HG03432 (cell line): ENCODE results near the gene CHADL.

Experiments used
- ATAC-seq: cut with Tn5 transposase; IDR thresholded peaks from one replicate; pipeline ENCODE4 v1.9.1; 2021; ENCODE audit warnings: mild to moderate bottlenecking, moderate library complexity; ENCODE audit not compliant: unreplicated experiment

Gene CHADL

DNA sequence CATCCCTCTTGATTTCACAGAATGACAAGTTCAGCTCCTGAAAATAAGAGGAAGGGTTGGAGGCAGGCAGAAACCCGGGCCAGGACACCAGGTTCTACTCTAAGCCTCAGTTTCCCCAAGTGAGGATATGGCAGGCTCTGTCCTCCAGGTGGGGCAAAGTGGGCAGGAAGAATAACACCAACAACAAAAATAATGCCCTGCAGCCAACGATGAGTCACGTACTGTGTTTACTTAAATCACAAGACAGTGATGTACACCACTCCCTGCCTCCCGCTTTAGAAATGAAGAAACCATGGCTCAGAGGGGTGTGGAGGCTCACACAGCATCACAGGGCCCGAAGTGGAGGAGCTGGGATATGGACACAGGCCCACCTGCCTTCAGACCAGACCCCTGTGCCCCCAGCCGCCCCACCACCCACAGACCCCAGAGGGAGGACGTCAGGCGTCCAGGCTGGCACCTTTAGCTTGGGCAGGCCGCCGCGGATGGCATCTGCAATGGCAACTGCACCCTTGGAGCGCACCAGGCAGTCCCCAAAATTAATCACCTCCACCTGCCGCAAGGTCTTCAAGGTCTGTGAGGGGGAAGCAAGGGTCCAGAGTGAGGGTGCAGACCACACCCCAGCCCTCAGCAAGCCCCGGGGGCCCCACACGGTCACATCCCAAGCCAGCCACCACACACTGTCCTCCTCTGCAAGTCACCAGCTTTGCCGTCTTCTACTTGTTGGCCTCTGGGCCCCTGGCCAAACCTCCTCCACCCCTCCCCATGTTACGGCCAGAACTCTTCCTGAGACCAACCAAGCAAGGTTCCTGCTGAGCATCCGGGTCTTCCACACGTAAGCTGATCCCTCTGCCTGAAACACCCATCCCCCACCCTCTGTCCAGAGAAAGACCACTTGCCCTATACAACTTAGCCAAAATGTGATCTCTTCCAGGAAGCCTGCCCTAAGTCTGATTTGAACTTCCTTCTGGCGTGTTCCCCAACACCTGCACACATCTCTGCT lies 15.8 kb upstream of the CHADL start:
- ATAC-seq: no peak

DNA sequence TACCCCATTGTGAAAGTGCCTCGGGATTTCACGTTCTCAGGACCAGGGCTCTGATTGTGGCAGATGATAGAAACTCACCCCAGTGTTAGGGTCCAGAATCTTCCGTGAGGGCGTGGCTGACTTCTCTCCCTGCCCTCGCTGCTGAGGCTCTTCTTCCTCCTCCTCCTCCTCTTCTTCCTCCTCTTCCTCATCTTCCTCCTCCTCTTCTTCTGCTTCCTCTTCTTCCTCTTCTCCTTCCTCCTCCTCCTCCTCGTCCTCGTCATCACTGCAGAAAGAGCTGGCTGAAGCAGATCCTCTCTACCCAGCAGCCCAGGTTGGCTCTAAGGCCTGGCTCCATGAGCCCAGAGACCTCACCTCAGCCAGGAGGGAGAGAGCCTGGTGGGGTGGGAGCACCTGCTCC lies 13.5 kb upstream of the CHADL start:
- ATAC-seq: no peak

DNA sequence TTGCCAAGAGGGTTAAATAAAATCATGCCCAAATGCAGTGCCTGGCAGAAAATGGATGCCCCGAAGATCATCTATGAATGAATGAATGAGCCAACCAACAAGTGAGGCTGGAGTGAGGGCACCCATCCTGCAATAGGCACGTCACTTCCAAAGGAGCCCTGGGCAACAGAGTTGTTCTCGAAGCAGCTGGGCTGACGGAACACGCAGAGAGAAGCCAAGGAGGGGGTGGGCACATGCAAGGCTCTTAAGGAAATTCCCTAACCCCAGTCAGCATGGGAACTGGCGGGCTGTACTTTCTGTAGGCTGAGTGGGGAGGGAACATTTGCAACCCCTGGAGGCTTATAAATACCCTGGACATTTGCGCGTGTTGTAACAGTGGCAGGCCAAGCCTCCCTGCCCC lies 11.6 kb upstream of the CHADL start:
- ATAC-seq: no peak

DNA sequence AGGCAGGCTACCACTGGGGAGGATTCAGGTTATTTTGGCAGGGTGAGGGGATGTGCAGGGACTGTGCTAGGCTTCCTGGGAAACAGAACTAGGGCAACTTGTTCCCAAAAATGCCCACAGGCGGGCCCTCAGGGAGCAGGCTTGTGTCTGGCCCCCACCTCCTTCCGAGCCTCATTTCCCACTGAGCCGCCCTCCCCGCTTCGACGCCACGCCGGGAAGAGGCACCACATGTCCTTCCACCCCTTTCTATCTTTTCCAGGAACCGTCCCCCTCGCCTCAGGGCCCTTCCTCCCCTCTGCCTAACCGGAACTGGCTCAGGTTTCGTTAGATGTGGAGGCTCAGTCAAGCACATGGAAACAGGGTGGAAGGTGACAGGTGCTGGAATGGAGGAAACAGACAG lies 9.4 kb upstream of the CHADL start:
- no peak for ATAC-seq

DNA sequence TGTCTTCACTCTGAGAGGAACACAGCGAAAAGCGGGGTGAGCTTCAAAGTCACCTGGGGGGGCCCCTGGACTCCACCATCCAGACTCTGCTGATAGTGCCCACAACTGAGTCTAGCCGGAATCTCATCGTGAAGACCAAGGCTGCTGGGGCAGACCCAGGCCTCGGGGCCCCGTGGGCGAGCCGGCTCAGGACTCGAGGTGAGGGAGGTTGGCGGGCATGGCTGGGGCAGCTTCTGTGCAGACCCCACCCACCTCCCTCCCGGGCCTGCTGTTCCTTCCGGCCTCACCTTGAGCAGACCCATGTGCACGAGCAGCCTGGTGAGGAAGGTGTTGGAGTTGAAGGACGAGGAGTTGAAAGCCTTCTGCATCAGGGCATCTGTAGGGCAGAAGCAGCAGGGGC lies 8.7 kb upstream of the CHADL start:
- no peak for ATAC-seq

DNA sequence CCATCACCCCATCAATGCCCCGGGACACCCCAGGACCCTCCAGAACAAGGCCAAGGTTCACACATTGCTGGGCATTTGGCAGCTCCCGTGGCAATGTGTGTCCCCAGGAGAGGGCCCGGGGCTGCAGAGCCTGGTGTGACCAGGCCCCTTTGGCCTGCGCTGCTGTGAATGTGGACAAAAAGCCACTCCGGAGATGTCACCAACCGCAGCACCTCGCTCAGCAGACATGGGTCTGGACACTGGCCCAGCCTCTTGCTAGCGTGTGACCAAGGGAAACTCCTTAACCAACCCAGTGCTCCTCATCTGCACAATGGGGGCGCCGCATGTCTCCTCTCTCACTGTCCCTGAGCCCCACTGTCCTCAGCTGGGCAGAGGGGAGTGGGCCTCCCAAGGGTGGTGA lies 8.0 kb upstream of the CHADL start:
- ATAC-seq: no peak

DNA sequence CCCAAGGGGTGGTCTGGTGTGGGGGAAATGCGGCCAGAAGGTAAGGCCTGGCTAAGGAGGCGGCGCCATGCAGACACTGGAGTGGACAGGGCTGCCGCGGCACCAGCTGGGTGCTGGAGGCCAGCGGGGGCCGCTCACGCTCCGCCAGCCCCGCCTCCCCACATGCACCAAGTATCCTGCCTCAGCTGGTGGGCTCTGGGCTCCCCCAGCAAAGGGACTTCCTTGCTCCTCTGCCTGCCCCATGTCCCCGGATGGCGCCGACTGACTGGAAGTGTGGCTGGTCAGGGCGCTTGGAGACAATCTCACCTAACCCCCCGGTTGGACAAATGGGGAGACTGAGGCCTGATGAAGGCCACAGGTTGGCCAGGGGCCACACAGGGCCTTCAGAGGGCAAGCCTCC lies 7.6 kb upstream of the CHADL start:
- ATAC-seq: no peak

DNA sequence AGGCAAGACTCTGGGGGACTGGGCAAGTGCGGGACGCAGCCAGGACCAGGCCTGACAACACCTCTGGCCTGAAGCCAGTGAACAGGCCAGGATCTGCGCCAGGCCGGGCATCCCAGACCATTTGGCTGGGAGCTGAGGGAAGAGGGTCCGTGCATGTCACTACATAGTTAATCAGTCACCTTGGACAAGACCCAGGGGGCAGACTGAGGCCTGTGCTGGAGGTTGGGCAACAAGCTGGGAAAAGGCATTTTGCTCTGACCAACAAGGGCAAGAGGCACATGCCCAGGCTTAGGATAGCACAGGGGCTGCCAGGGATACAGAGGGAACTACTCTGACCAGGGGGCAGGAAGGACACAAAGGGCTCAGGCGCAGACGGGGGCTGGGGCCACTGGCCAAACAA lies 7.0 kb upstream of the CHADL start:
- no peak for ATAC-seq

DNA sequence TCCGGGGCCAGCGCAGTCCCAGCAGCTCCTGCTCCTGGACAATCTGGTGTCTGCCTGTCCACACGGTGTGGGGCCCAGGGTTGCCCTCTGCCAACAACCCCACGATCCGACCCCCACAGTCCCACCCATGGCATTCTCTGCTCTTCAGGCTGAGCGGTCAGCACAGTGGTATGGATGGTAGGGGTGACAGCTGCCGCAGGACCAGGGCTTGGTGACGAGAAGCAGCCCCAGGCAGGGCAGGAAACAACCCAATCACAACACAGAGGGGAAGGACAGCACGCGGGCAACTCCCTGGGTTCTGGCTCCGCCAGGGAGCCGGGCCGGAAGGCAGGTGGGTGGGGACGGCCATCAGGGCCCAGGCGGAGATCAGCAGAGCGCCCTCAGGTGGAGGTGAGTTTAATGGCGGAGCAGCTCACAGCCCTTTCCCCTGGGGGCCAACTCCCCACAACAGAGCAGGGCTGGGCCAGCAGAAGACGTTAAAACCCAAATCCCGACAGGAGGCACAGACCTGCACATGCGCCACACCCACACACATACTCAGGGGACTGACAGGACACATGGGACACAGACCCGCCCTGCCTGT lies 5.3 kb upstream of the CHADL start:
- no peak for ATAC-seq

DNA sequence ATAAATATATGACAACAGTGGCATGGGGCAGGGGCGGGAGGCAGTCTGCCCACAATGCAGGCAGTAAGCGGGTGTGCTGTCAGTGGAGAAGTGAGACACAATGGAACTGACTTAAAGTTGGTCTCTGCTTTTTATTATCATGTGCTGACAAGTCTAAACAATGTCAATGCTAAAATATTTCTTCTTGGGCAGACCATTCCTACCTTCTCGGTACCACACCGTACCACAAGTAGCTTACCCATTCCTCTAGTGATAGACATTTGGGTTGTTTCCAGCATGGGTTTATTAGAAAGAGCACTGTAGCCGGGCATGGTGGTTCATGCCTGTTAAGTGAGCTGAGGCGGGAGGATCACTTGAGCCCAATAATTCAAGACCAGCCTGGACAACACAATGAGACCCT lies 2.6 kb upstream of the CHADL start:
- ATAC-seq: no peak

DNA sequence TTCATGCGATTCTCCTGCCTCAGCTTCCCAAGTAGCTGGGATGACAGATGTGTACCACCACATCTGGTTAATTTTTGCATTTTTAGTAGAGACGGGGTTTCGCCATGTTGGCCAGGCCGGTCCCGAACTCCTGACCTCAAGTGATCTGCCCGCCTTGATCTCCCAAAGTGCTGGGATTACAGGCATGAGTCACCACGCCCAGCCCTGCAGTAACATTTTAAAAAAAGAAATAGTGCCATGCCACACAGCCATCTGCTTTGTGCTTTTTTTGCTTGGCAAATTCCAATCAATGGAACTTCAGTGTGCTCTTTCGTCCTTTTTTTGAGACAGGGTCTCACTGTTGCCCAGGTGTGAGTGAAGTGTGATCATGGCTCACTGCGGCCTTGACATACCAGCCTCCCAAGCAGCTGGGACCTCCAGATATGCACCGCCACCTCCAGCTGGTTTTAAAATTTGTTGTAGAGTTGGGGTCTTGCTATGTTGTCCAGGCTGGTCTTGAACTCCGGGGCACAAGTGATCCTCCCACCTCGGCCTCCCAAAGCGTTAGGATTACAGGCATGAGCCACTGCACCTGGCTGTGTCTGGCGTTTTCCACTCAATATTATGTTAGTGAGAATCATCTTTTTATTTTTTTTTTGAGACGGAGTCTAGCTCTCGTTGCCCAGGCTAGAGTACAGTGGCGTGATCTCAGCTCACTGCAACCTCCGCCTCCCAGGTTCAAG lies 1.8 kb upstream of the CHADL start:
- no peak for ATAC-seq

DNA sequence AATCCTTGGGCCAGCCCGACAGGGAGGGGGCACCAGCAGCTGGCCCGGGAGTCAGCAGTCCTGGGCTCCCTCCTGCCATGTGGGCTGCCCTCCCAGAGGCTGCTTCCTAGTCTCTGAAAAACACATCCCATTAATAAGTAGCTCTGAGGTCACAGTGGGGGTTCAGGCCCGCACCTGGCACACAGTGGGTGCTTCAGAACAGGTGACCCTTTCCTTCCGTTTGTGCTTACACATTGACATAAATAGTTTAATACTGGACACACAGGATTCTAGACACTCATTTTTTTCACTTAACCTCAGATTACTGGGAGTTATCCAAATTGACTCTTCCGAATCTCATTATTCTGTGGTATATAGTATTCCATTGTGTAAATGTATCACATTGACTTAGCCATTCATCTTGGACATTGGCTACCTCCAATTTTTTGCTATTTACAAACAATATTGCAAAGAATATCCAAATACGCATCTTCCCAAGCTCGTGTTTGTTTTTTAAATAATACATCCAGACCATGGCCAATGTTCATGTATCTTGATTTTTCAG lies 474 bp upstream of the CHADL start:
- no peak for ATAC-seq

DNA sequence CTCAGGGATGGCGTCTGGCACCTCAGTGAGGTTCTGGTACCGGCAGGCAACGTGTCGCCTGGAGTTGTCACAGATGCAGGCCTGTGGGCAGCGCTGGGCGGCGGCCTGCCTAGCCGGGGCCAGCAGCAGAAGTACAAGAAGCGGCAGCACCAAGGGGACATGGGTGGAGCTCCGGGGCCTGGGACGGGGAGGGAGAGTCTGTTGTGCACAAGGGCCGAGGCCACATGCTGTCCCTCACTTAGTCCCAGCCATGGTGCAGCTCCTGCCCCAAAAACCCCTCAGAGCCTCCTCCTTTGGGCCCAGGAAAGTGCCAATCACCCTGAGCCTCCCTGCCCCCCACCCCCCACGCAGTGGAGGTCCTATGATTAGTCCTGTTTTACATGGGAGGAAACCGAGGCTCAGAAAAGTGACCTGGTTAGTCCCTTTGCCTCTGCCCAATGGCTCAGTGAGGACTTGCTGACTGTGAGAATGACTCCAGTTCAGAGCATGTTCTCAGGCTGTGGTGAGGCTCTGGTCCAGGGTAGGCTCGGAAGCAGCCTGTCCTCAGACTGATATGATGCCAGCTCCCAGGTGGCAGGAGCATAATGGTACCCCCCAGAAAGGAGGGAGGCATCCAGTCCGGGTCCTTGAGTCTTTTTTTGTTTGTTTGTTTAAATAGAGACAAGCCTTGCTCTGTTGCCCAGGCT lies 1.1 kb downstream of the CHADL start:
- ATAC-seq: no peak

DNA sequence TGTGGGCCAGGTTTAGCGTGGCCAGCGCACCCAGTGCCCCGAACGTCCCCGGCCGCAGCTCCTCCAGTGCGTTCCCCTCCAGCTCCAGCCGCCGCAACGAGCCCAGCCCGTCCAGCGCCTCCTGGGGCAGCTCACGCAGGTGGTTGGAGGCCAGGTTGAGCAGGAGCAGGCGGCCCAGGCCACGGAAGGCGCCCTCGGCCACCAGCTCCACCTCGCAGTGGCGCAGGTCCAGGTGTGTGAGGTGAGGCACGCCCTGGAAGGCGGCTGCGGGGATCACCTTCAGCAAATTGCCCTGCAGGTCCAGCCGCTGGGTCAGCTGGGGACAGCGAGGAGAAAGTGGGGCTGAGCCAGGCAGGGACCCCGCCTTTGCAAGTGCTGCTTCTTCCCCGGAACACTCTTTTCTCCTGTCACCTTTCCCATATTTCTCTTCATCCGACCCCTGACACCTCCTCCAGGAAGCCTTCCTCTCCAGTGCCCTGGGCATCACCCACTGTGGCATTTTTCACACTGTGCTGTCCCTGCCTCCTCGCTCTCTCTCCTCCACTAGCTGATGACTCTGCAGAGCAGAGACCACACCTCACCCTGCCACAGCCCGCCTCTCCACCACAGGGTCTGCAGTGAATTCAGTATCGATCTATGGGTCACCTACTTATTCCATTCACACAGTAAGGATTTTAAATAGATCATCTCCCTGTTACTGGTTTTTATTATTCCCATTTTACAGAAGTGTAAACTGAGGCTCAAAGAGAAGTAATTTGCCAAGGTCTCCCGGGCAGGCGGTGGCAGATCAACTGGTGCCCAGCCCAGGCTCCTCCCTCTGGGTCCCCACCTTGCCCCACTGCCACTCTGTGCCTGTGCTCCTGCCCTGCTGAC lies 1.9 kb downstream of the CHADL start:
- no peak for ATAC-seq

DNA sequence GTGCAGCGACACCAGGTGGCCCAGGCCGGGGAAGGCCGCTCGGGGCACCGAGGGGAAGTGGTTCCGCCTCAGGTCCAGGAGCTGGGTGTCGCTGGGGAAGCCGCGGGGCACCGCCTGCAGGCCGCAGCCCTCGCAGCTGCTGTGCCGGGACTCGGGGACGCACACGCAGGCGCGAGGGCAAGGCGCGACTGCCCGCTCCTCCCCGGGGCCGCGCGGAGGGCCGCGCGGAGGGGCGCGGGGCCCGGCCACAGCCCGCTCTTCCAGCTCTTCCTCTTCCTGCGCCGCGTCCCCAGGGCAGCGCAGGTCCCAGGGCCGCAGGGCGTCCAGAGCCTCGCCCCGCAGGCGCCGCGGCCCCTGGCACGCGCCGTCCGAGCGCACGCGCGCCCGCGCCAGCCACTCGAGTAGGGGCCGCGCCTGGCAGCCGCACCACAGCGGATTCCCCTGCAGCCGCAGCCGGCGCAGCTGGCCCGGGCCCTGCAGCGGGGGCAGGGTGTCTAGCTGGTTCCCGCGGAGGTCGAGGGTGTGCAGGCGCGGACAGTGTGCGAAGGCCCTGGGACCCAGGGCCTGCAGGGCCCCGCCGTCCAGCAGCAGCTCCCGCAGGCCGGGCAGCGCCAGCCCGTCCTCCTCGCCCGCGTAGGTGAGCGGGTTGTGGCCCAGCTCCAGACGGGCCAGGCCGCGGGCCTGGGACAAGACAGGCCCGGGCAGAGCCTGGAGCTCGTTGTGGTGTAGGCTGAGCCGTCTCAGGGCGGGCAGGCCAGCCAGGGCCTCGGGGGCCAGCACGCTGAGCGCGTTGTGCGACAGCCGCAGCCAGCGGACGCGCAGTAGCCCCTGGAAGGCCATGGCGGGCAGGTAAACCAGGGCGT lies 2.8 kb downstream of the CHADL start:
- ATAC-seq: peak; percentile 66

DNA sequence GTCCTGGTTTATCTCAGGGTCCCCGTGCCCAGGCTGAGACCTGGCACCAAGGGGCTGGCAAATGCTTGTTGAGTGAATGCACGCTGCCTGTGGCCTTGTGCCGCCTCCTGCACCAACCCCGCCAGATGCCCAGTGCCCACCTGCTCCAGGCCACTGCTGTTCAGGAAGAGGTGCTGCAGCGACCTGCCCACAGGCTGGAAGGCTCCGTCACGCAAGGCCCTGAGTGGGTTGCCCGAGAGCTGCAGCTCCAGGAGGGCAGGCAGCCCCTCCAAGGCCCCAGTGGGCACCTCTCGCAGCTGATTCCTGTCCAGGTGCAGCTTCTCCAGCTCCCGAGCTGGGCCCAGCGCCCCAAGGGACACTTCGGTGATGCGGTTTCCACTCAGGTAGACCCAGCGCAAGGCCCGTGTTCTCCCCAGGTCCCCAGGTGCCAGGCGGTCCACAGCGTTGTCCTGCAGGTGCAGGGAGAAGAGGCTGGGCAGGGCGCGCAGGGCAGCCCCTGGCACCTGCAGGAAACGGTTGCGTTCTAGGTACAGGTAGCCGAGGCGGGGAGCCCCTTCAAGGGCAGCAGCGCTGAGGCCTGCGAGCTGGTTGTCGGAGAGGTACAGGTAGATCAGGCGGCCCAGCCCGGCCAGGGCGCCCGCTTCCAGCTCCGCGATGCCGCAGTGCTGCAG lies 3.6 kb downstream of the CHADL start:
- ATAC-seq: no peak

DNA sequence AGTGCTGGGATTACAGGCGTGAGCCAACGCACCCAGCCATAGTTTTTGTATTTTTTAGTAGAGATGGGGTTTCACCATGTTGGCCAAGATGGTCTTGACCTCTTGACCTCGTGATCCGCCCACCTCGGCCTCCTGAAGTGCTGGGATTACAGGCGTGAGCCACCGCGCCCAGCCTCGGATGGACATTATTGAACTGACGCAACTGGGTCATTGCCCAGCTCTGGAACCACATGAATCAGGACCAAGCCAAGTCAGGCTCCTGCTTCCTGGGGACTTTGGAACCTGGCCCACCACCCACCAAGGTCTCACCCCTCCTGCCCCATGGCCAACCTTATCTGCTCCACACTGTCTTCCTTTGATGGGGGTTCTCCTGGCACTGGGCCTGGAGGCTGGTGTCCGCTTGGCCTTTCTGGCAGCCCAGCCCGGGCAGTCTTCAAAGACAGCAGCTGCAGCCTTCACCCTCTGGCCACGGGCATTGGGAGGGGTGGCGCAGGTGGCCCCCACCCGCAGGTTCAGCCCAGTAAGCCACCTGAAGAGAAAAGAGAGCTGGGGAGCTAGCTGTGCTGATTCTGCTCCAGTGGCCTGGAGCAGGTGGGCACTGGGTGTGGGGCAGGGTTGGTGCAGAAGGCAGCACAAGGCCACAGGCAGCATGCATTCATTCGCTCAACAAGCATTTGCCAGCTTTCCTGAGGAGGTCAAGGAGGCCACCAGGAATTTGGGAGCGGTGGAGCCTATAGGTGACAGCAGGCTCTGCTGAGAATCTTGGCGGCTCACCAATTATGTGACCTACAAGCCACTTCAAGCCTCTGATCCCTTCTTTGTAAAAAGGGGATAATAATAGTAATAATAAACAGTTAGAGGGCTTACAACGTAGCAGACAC lies 5.7 kb downstream of the CHADL start:
- ATAC-seq: no peak

DNA sequence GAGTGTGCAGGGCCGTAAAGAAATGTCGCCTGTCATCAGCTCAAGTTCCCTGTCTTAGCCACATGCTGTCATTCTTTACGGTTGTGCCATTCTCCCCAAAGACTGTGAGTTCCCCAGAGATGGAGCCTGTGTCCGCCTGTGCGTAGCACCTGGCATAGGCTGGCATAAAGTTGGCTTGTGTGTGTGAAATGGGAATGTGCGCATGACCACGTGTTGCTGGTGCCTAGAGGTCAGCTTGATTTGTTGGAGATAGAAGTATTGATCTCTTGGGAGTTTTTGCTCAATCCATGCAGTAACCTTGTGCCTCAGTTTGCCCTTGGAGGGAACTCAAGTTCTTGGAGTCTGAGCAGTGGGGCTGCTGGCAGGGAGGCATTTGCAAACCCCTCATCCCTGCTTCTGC lies 9.4 kb downstream of the CHADL start:
- ATAC-seq: no peak
